NCI-H526 (cell line): ENCODE data around the gene HDAC4.

Experiments used
- DNase-seq, 2 experiments: peaks; one replicate each; lab custom pipeline; 2025; lab: John Stamatoyannopoulos, UW

The HDAC4 gene

DNA sequence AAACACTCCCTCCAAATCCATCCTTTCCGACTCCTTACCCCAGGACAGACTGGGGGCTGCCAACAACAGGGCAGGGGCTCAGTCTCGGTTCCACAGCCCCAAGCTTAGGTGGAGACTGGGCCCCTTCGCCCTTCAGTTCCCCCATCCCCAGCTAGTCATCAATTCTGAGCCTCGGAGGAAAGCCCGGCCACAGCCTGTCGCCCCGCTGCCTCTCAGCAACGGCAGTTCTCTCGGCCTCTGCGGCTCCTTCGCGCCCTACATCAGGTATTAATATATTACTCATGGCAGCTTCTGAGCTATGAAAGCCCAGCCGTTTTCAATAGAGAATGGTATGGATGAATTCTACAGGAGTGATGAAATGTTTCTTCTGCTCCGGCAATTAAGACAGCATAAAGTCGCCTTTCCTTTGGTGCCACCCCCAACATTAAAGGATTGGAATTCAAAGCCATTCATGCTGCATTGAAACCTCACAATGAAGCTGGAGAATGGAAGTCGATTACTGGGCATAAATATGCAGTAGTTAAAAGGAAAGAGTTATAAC, 2.8 kb downstream of the HDAC4 start:
- DNase-seq: peak in 1 of 2 experiments; percentile 38

DNA sequence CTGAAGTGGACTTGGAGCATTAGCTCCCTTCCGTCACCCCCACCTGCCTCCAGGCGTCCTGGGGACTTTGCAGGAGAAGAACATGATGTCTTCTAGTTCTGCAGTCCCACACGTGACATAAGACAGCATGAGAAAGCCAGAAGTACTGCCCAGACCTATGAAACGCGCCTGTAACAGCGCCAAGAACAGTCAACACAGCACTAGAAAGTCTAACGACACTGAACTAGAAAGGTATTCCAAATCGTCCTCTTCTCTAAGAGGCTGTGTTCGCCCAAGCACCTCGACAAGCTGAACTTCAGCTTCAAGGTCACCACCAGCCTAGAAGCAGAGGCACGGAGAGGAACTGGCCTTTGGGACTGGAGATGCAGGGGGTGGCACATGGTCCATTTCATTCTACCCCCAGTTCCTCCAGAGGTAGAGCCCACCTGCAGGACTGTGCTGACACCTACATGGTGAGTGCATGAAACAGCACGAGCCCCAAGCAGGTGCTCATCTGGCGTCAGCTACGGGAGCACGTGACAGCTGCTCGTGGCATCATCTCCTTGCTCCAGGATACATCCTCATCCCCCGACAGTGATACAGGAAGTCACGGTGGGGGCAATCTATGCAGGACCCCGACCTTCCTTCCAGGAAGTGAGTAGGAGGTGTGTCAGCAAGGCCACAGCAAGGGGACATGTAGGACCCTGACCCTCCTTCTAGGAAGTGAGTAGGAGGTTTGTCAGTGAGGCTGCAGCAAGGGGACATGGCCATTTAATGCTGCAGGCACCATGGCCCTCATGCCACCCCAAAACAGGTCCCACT, 3.7 kb downstream of the HDAC4 start:
- DNase-seq: peak; percentile 42 to 66

- no peak for DNase-seq
Measured at GRCh38 chr2:239395524-239395923, 5.3 kb downstream of the HDAC4 start.

DNA sequence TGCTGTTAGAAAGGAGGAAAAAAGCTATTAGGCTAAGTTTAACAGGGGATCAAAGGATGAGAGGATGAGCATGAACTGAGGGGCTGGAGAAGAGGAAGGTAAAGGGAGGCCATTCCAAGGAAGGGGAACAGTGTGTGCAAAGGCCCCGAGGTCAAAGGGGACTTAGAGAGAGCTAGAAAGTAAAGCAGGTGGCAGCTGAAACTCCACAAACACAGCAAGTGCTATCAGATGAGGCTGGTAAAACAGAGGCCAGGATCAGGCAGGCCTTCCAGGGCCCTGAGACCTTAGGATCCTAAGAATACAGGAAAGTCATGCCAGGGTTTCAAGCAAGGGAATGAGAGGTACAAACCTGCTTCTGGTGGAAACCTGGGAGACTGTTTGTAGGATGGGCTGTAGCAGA, 5.8 kb downstream of the HDAC4 start:
- DNase-seq: no peak

DNA sequence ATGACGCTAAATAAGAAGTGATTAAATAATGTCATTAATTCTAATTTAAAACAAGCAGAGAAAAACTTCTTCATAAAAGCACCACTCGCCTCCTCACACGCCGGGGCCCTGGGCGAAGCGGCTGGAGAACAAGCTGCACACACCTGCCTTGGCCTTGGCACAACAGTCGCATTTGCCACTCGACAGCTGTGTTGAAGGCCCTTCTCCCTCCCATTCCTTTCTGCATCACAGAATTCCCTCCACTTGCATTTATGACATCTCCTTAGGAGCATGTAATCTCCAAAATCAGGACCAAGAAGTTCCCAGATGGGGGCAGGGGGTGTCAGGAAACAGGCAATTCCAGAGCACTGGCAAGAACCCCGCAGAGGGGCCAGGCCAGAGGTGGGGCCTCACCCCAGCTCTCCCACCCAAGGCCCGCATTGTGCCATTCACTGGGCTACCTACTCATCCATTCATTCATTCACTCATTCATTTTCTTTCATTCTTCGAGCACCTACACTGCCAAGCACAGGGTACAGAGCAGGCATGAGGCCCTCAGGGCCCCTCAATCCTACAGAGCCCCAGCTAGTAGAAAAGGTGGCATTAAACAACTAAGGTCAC, 6.4 kb downstream of the HDAC4 start:
- no peak for DNase-seq

- DNase-seq: no peak
Measured at GRCh38 chr2:239393941-239394340, 6.9 kb downstream of the HDAC4 start.

DNA sequence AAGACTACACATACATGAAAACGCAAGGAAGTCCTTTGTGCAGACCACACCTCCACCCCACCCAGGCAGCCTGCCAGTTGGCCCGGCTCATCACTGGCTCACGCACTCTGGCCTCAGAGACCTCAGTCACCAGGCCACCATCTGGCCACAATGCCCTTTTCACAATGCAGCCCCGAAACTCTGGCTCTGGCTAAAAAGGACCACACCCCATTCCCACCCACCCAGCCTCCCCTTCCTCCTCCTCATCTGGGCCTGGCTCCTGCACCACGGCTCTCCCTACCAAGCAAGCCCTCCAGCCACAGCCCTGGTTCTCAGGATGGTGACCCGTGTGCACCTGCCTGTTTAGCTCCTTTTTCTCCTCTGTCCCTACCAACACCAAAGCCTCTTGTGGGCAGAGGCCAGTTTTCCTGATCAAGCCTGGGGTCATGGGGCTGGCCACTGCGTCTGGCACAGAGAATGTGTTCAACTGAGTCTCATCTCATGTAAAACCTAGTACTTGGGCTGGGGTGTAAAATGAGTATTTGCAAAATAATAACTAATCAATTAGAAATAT, 7.4 kb downstream of the HDAC4 start:
- DNase-seq: no peak

GRCh38 chr2:239392688-239393387, 8.0 kb downstream of the HDAC4 start:
- DNase-seq: no peak

DNA sequence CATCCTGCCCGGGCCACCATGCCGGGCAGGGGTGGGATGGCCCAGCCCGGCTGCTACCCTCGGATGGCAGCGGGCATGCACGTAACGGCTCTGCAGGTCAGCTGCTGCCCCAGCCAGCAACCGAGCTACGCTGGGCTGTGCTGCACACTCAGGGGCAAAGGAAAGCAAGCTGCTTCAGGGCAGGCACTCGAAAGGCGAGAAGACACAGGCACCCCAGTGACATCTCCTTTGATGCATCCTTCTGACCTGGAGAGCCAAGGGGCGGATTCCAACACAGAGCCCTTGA, 8.8 kb downstream of the HDAC4 start:
- DNase-seq: no peak

GRCh38 chr2:239391286-239392071, 9.3 kb downstream of the HDAC4 start:
- DNase-seq: no peak

- no peak for DNase-seq
Measured at GRCh38 chr2:239390546-239391285, 10.1 kb downstream of the HDAC4 start.

GRCh38 chr2:239389414-239390329, 11.1 kb downstream of the HDAC4 start:
- no peak for DNase-seq

DNA sequence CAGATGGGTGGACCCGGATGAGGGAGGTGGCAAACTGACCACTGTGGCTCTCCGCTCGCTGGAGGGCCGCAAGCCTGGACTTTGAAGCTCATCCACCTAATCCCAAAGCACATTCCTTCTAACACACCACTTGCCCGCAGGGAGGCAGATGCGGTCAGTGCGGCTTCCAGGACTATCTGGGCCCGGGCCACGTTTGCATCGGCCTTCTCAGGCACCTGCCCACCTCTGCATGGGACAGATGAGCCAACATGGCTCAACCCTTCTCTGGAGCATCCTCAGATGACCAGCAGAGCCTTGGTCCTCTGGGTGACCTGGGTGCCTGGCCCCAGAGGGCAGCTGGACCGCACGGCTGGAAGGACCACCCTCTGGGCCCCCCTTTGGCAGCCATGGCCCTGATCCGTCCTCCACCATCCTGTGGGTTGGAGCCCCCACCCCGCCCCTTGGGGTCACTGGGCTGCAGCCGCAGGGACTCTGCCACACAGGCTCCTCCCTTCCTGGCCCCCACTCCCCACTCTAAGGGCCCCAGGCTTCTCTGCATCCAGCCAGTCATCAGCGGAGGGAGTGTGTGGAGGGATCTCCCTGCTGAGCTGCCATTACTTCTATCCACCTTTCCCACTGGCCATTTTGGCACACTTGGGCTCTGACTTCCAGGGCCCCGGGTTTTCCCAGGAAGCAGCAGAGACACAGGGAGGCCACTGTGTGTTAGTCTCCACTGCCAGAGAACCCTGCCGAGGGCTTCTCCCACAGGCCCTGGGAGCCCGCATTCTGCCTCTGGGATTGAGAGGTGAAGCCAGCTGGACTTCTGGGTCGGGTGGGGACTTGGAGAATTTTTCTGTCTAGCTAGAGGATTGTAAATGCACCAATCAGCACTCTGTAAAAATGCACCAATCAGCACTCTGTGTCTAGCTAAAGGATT, 12.3 kb downstream of the HDAC4 start:
- no peak for DNase-seq

- DNase-seq: no peak
Measured at GRCh38 chr2:239387811-239388210, 13.0 kb downstream of the HDAC4 start.

DNA sequence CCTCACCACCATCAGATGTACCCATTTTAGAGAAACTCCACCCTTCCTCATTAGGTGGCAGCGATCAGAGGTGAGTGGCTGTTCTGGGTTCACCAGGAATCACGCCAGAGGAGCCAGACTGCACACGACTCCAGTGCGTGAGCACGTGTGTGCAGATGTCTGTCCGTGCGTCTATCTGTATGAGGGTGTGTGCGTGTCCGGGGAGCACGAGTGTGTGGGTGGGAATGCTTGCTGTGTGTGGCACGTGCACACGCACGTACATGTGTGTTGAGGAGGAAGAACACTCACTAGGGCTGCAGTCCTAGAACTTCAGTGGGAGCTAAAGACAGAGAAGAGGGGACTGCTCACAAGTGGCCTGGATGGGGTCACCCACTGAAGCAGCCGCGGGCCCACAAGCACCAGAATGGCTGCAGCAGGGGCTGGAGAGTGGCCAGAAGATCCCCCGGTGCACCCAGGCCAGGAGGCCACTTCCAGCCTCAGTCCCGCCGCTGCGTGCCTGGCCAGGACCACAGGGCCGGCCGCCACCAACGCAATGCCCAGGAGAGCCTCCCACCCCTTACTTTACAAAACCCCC, 13.9 kb downstream of the HDAC4 start:
- DNase-seq: no peak

DNA sequence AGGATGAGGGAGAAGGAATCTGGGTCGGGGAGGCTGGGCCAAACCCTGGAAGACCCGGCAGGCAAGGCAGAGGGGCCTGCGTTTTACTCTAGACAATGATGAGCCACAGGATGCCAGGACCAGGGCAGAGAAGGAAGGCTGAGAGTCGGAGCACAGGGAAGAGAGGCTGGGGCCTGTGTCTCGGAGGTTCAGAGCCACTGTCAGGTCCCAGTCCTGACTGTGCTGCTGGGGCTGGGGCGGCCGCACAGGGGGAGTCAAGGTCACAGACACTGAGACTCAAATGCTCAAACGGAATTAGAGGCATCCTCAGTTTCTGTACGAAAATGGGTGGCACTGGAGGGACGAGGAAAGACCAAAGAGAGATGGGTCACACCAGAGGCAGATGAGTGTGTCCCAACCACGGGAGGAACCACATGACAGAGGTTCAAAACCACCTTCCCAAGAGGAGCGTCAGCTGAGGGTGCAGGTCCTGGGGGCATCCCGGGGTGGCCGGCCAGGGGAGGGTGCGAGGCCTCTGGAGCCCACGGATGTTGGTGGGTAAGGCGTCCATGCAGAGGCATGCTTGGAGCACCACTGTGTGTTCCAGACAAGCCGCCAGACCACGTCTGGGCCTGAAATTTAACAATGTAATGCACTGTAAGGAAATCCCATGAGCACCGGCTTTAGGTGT, 14.7 kb downstream of the HDAC4 start:
- DNase-seq: no peak

DNA sequence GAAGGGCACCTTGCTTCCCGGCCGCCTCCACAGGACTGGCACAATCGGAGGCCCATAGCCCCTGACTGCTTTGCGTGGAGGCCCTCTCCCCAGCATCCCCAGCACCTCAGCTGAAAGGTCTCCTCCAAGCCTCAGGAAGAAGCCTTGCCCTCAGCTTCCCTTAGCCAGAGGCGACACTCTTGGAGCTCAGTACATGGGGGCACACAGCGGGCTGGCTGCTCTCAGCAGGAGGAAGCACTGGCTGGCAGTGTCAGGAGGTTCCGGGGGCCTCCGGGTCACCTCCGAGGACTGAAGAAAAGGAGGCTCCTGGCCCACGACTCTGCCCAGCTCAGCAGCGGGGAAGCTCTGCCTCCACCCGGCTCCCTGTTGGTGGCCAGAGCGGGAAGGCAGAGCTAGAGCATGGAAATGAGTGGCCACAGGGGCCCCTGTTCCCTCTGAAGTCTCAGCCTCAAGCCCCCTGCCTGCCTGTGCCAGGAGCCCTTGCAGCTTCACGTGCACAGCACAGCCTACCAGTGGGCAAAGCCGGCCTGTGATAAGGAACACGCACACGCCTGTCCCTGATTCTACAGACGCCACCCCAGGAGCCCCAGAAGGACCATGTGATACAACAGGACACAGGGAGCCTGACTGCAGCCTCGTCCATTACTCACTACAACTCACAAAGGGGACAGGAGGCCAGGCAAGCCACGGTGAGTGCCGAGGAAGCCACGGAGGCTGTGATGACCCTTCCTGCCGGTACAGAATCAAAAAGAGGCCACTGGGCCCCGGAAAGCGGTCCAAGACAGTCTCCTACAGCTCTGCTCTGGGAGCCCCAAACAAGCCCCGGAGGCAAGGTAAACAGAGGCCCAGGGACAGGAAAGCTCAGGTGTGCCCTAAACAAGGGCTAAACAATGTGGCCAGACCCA, 15.5 kb downstream of the HDAC4 start:
- no peak for DNase-seq
